WTC11 (cell line): Measurements from ENCODE around the gene ATOX1. TPM values are rescaled to one million over a fixed set of nuclear protein-coding genes. Genes with fewer than 3 reads are reported as not detected.

ENCODE experiments used
- ATAC-seq: fragments of 200-7000 bp; cut with Tn5 transposase; 2 replicates; pipeline ENCODE4 v1.10.0; 2021; ENCODE audit warnings: mild to moderate bottlenecking, moderate library complexity
- CTCF ChIA-PET: fragments of 300-600 bp; sonication (Branson Sonifier 250); formaldehyde crosslinking; loops from one replicate; lab custom pipeline; 2021; ENCODE audit warnings: antibody characterized with exemption; lab: Charles Lee
- POLR2A ChIA-PET: fragments of 350-600 bp; sonication (Branson Sonifier 250); formaldehyde crosslinking; loops from one replicate; lab custom pipeline; 2021; ENCODE audit warnings: antibody characterized with exemption; lab: Charles Lee
- DNase-seq: peaks from one replicate; pipeline ENCODE4 v3.0.0; 2021; ENCODE audit warnings: low spot score
- H3K27ac Mint-ChIP-seq: 2 replicates; pipeline ENCODE4 v1.8.0; 2021; ENCODE audit warnings: mixed read lengths
- H3K27me3 Mint-ChIP-seq: 2 replicates; pipeline ENCODE4 v1.8.0; 2021; ENCODE audit warnings: low read depth, mild to moderate bottlenecking, moderate library complexity, mixed read lengths
- H3K36me3 Mint-ChIP-seq: 2 replicates; pipeline ENCODE4 v1.8.0; 2021; ENCODE audit warnings: mixed read lengths
- H3K4me1 Mint-ChIP-seq: 2 replicates; pipeline ENCODE4 v1.8.0; 2022; ENCODE audit warnings: mixed read lengths
- H3K4me3 Mint-ChIP-seq: 2 replicates; pipeline ENCODE4 v1.8.0; 2021; ENCODE audit warnings: mild to moderate bottlenecking, moderate library complexity, mixed read lengths
- H3K9me3 Mint-ChIP-seq: 2 replicates; pipeline ENCODE4 v1.8.0; 2021; ENCODE audit warnings: mixed read lengths
- ARID4B ChIP-seq: sonication (generic); formaldehyde crosslinking; IDR thresholded peaks from 2 replicates; pipeline ENCODE4 v1.8.0; 2023; ENCODE audit warnings: missing genetic modification reagents, mild to moderate bottlenecking, borderline replicate concordance
- ATF2 ChIP-seq: sonication (generic); formaldehyde crosslinking; IDR thresholded peaks from 2 replicates; pipeline ENCODE4 v1.8.1; 2022; ENCODE audit warnings: low read depth, missing genetic modification reagents, borderline replicate concordance
- ATF6 ChIP-seq: sonication (generic); formaldehyde crosslinking; IDR thresholded peaks from 2 replicates; pipeline ENCODE4 v1.8.1; 2023; ENCODE audit warnings: mild to moderate bottlenecking, missing genetic modification reagents
- FOXJ3 ChIP-seq: sonication (generic); formaldehyde crosslinking; IDR thresholded peaks from 2 replicates; pipeline ENCODE4 v1.9.0; 2021; ENCODE audit warnings: missing genetic modification reagents, mild to moderate bottlenecking, borderline replicate concordance
- FOXK1 ChIP-seq: sonication (generic); formaldehyde crosslinking; IDR thresholded peaks from 2 replicates; pipeline ENCODE4 v1.8.0; 2022; ENCODE audit warnings: mild to moderate bottlenecking, moderate library complexity, missing genetic modification reagents
- GRHL2 ChIP-seq: fragments of 250-450 bp; sonication (Bioruptor Pico); IDR thresholded peaks from 2 replicates; pipeline ENCODE4 v1.8.0; 2022; ENCODE audit warnings: mild to moderate bottlenecking, moderate library complexity; ENCODE audit not compliant: insufficient replicate concordance, severe bottlenecking
- GTF2I ChIP-seq: fragments of 250-450 bp; sonication (Bioruptor Pico); conservative IDR thresholded peaks from 2 replicates; pipeline ENCODE4 v1.4.0; 2021; ENCODE audit warnings: mild to moderate bottlenecking
- IRF1 ChIP-seq: sonication (generic); formaldehyde crosslinking; IDR thresholded peaks from 2 replicates; pipeline ENCODE4 v1.8.0; 2023; ENCODE audit warnings: missing genetic modification reagents
- IRF2 ChIP-seq: sonication (generic); formaldehyde crosslinking; IDR thresholded peaks from 2 replicates; pipeline ENCODE4 v1.8.0; 2022; ENCODE audit warnings: low read depth, missing genetic modification reagents, borderline replicate concordance
- KAT7 ChIP-seq: sonication (generic); formaldehyde crosslinking; IDR thresholded peaks from 2 replicates; pipeline ENCODE4 v1.8.1; 2023; ENCODE audit warnings: missing genetic modification reagents, mild to moderate bottlenecking, borderline replicate concordance
- MXD4 ChIP-seq: fragments of 250-450 bp; sonication (Bioruptor Pico); IDR thresholded peaks from 2 replicates; pipeline ENCODE4 v1.8.0; 2021; ENCODE audit warnings: mild to moderate bottlenecking, moderate library complexity, borderline replicate concordance
- NR2C2 ChIP-seq: sonication (generic); formaldehyde crosslinking; IDR thresholded peaks from 2 replicates; pipeline ENCODE4 v1.8.0; 2022; ENCODE audit warnings: mild to moderate bottlenecking, missing genetic modification reagents
- SMAD4 ChIP-seq: sonication (generic); formaldehyde crosslinking; IDR thresholded peaks from 2 replicates; pipeline ENCODE4 v1.8.0; 2022; ENCODE audit warnings: mild to moderate bottlenecking, missing genetic modification reagents
- USF1 ChIP-seq: sonication (generic); formaldehyde crosslinking; IDR thresholded peaks from 2 replicates; pipeline ENCODE4 v1.8.0; 2022; ENCODE audit warnings: mild to moderate bottlenecking, missing genetic modification reagents
- ZNF121 ChIP-seq: sonication (generic); formaldehyde crosslinking; IDR thresholded peaks from 2 replicates; pipeline ENCODE4 v1.8.0; 2023; ENCODE audit warnings: missing genetic modification reagents
- ZNF317 ChIP-seq: sonication (generic); formaldehyde crosslinking; IDR thresholded peaks from 2 replicates; pipeline ENCODE4 v1.8.1; 2023; ENCODE audit warnings: low read depth, mild to moderate bottlenecking, moderate library complexity, missing genetic modification reagents, borderline replicate concordance
- ZNF423 ChIP-seq: fragments of 250-450 bp; sonication (Bioruptor Pico); IDR thresholded peaks from 2 replicates; pipeline ENCODE4 v2.1.2; 2022; ENCODE audit warnings: mild to moderate bottlenecking, moderate library complexity
- ZNF425 ChIP-seq: fragments of 250-450 bp; sonication (Bioruptor Pico); conservative IDR thresholded peaks from 2 replicates; pipeline ENCODE4 v1.9.0; 2021; ENCODE audit warnings: mild to moderate bottlenecking
- ZNF671 ChIP-seq: fragments of 250-450 bp; sonication (Bioruptor Pico); IDR thresholded peaks from 2 replicates; pipeline ENCODE4 v1.8.0; 2021; ENCODE audit warnings: mild to moderate bottlenecking
- total RNA-seq: library from RNA; stranded (reverse); gene quantifications from 3 replicates; pipeline ENCODE4 v1.2.3, GENCODE V29; 2021

Gene ATOX1
- total RNA-seq, 1 experiment from 2014 or later = 76.4 TPM

- TF ChIP-seq FOXJ3 (CRISPR knock-in tag) = no peak
These were observed 22.8 kb upstream of the ATOX1 start (continued) for GRCh38 chr5:151781201-151781600.

GRCh38 chr5:151780348-151780747, 21.9 kb upstream of the ATOX1 start:
- DNase-seq = peak; percentile 28
- Mint-ChIP-seq H3K4me3 (peak overlapping the region; percentile 43), H3K4me1 (peaks cover 85% of the 10 kb centered on the region), H3K27ac (0 out of 2 replicates have a peak overlapping the region, but pooled peaks have one; percentile 29), H3K27me3 (no peaks in the 10 kb centered on the region), H3K36me3 (peaks cover 23% of the 10 kb centered on the region), H3K9me3 (no peaks in the 10 kb centered on the region)
- CTCF ChIA-PET = interaction anchor here (1.2 kb wide), 1 partner anchor 9 kb away, joined by 3 read pairs; no protein-coding TSS in a partner anchor
- TF ChIP-seq ZNF121 (CRISPR knock-in tag) (no peak), IRF1 (CRISPR knock-in tag) (no peak), ZNF425 (CRISPR knock-in tag) (no peak), ZNF317 (CRISPR knock-in tag) (no peak), ARID4B (CRISPR knock-in tag) (no peak), ZNF671 (CRISPR knock-in tag) (no peak), MXD4 (CRISPR knock-in tag) (no peak), SMAD4 (CRISPR knock-in tag) (no peak), ZNF423 (CRISPR knock-in tag) (no peak), USF1 (CRISPR knock-in tag) (no peak), FOXK1 (CRISPR knock-in tag) (no peak), NR2C2 (CRISPR knock-in tag) (no peak), IRF2 (CRISPR knock-in tag) (no peak), KAT7 (no peak)
- POLR2A ChIA-PET = no interaction called here
- peak; percentile 75 for ATAC-seq

- ATAC-seq (no peak), DNase-seq (no peak)
- H3K4me1 Mint-ChIP-seq = peaks cover 86% of the 10 kb centered on the region
- 0 out of 2 replicates have a peak overlapping the region, but pooled peaks have one; percentile 58 for H3K27ac Mint-ChIP-seq
- ChIA-PET CTCF (no interaction called here), POLR2A (no interaction called here)
- H3K4me3 Mint-ChIP-seq = peak overlapping the region; percentile 42; the same call in 1 of the 2 replicates
- H3K9me3 Mint-ChIP-seq = no peaks in the 10 kb centered on the region
- peaks cover 23% of the 10 kb centered on the region for H3K36me3 Mint-ChIP-seq
- no peaks in the 10 kb centered on the region for H3K27me3 Mint-ChIP-seq
- TF ChIP-seq GRHL2 (CRISPR knock-in tag) (no peak), USF1 (CRISPR knock-in tag) (no peak), ATF6 (no peak), ATF2 (CRISPR knock-in tag) (no peak), GTF2I (no peak), ZNF121 (CRISPR knock-in tag) (no peak)
These were observed 21.2 kb upstream of the ATOX1 start for GRCh38 chr5:151779531-151780125.
